Calu3 (cell line): ENCODE data around the gene LCTL. TPM values are rescaled to one million over a fixed set of nuclear protein-coding genes. Genes with fewer than 3 reads are reported as not detected.

ENCODE experiments used
- BruUV-seq: library from RNA; stranded (reverse); fragments of 400-500 nt; replicated peaks from 2 replicates; lab custom pipeline; 2021; lab: Mats Ljungman, UMichigan
- CTCF ChIA-PET: fragments of 300-600 bp; sonication (Branson Sonifier 250); formaldehyde crosslinking; loops from one replicate; lab custom pipeline; 2022; ENCODE audit warnings: antibody characterized with exemption; lab: Charles Lee
- DNase-seq: peaks from one replicate; pipeline ENCODE4 v3.0.0; 2022
- H3K27ac Mint-ChIP-seq: one replicate; pipeline ENCODE4 v1.8.0; 2022; ENCODE audit warnings: mixed read lengths; ENCODE audit not compliant: unreplicated experiment
- H3K27me3 Mint-ChIP-seq: one replicate; pipeline ENCODE4 v1.8.0; 2022; ENCODE audit warnings: mixed read lengths; ENCODE audit not compliant: unreplicated experiment
- H3K36me3 Mint-ChIP-seq: one replicate; pipeline ENCODE4 v1.8.0; 2022; ENCODE audit warnings: mild to moderate bottlenecking, moderate library complexity, mixed read lengths; ENCODE audit not compliant: insufficient read depth, unreplicated experiment
- H3K4me1 Mint-ChIP-seq: one replicate; pipeline ENCODE4 v1.8.0; 2022; ENCODE audit warnings: mild to moderate bottlenecking, low read depth, mixed read lengths; ENCODE audit not compliant: unreplicated experiment
- H3K4me3 Mint-ChIP-seq: one replicate; pipeline ENCODE4 v1.8.0; 2022; ENCODE audit warnings: mild to moderate bottlenecking, low read depth, moderate library complexity, mixed read lengths; ENCODE audit not compliant: unreplicated experiment
- H3K9me3 Mint-ChIP-seq: one replicate; pipeline ENCODE4 v1.8.0; 2022; ENCODE audit warnings: low read depth, mixed read lengths; ENCODE audit not compliant: unreplicated experiment
- CTCF ChIP-seq: fragments of 200-600 bp; IDR thresholded peaks from one replicate; pipeline ENCODE4 v1.8.0; 2022; ENCODE audit warnings: antibody characterized with exemption; ENCODE audit not compliant: unreplicated experiment
- intact Hi-C: fragments of 100-400 bp; cut with micrococcal nuclease; formaldehyde crosslinking; loops from one replicate; pipeline ENCODE4 v1.10.0; 2022; ENCODE audit not compliant: unreplicated experiment
- total RNA-seq: library from RNA; stranded (reverse); gene quantifications from 2 replicates; pipeline ENCODE4 v1.2.3, GENCODE V29; 2022

LCTL gene
- total RNA-seq, 1 experiment from 2014 or later, result 0.35 TPM

- TF ChIP-seq CTCF, result no peak
- H3K36me3 Mint-ChIP-seq, result no peaks in the 10 kb centered on the region
- CTCF ChIA-PET, result interaction anchor here (0.7 kb wide), 2 partner anchors 37 to 202 kb away, joined by 5 to 6 read pairs; no protein-coding TSS in a partner anchor
Measured at GRCh38 chr15:66587020-66587419, 21.2 kb upstream of the LCTL start.

DNA sequence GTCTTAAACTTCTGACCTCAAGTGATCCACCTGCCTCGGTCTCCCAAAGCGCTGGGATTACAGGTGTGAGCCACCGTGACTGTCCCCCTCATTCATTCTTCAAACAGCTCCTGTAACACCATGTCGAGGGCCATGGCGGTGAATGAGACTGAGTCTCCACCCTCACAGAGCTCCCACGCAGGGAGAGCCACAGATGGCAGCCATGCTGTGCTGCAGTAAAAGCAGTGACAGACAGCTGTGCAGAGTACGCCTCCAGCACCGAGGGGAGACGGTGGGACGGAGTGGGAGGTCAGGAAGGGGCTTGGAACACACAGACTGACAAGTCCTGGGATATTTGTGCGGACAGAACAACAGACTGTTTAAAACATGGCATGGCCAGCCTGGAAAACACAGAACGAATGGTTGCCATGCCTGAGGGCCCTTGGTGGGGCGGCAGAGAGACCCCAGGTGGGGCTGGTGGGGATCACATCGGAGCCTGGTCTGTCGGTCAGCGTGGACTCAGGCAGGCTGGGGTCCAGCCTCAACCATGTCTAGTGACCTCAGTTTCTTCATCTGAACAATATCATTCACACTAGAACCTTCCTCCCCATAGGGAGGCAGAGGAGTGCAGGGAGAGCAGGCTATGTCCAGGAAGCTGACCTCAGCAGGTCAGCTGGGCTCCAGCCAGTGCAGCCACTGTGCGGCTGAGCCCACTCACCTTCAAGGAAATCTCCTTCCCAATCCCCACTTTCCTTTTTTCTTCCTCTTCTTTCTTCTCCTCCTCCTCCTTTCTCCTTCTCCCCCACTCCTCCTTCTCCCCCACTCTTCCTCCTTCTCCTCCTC is 20.6 kb upstream of the LCTL start:
- no TSS peak for BruUV-seq
- Mint-ChIP-seq H3K9me3 (no peaks in the 10 kb centered on the region), H3K4me1 (peaks cover 7% of the 10 kb centered on the region), H3K4me3 (no peak overlapping the region), H3K27me3 (peaks cover 32% of the 10 kb centered on the region), H3K27ac (no peak overlapping the region), H3K36me3 (no peaks in the 10 kb centered on the region)
- no peak for TF ChIP-seq CTCF
- CTCF ChIA-PET, result interaction anchor here (1.0 kb wide), 1 partner anchor 12 kb away, joined by 3 read pairs; no protein-coding TSS in a partner anchor
- intact Hi-C loops, result no loop called here
- DNase-seq, result no peak

More at GRCh38 chr15:66587020-66587419, 21.2 kb upstream of the LCTL start:
- H3K27me3 Mint-ChIP-seq, result peaks cover 32% of the 10 kb centered on the region
- intact Hi-C loops, result no loop called here
- H3K27ac Mint-ChIP-seq, result no peak overlapping the region
- no peaks in the 10 kb centered on the region for H3K9me3 Mint-ChIP-seq
- H3K4me1 Mint-ChIP-seq, result peaks cover 7% of the 10 kb centered on the region
- BruUV-seq, result no TSS peak
- no peak for DNase-seq
- H3K4me3 Mint-ChIP-seq, result no peak overlapping the region

DNA sequence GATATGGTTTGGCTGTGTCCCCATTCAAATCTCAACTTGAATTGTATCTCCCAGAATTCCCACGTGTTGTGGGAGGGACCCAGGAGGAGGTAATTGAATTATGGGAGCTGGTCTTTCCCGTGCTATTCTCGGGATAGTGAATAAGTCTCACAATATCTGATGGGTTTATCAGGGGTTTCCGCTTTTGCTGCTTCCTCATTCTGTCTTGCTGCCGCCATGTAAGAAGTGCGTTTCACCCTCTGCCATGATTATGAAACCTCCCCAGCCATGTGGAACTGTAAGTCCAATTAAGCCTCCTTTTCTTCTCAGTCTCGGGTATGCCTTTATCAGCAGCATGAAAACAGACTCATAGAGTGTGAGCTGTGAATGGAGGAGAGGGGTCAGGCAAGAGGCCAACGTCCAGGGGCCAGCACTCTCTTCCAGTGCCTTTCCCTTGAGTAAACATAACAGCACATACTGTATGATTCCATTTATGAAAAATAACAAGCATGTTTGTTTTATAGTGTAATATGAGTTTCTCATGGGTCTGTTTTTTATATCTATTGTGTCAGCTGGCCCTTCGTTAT is 16.3 kb upstream of the LCTL start:
- DNase-seq, result no peak
- no peak overlapping the region for H3K4me3 Mint-ChIP-seq
- H3K9me3 Mint-ChIP-seq, result no peaks in the 10 kb centered on the region
- peaks cover 15% of the 10 kb centered on the region for H3K27me3 Mint-ChIP-seq
- H3K4me1 Mint-ChIP-seq, result no peaks in the 10 kb centered on the region
- CTCF ChIA-PET, result no interaction called here
- no peaks in the 10 kb centered on the region for H3K36me3 Mint-ChIP-seq
- TF ChIP-seq CTCF, result no peak
- BruUV-seq, result no TSS peak
- intact Hi-C loops, result no loop called here
- H3K27ac Mint-ChIP-seq, result no peak overlapping the region

DNA sequence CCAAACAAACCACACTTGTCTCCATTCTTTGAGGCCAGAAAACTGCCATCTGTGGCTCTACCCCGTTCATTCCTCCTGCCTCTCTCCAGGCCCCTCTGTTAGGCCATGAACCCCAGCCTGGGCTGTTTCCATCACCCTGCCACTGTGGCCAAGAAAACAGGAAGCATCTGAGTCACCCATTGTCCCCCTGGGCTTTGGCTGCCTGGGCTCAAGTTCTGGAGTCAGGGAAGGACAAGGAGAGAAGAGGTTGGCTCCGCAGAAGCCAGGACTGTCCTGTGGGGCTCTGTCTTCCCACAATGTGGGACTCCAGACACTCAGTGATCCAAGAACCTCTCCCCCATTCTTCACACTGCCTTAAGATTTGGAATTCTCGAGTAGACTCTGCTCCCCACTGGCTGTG is 14.8 kb upstream of the LCTL start:
- CTCF ChIA-PET, result no interaction called here
- Mint-ChIP-seq H3K27ac (no peak overlapping the region), H3K4me1 (no peaks in the 10 kb centered on the region), H3K9me3 (no peaks in the 10 kb centered on the region), H3K27me3 (peaks cover under 1% of the 10 kb centered on the region), H3K4me3 (no peak overlapping the region), H3K36me3 (no peaks in the 10 kb centered on the region)
- TF ChIP-seq CTCF, result no peak
- BruUV-seq, result no TSS peak
- DNase-seq, result no peak
- intact Hi-C loops, result no loop called here
